Fibroblast of villous mesenchyme (primary cell): ENCODE results near the gene F10. TPM values are rescaled to one million over a fixed set of nuclear protein-coding genes. Genes with fewer than 3 reads are reported as not detected.

ENCODE experiments used
- DNase-seq: peaks from one replicate; pipeline ENCODE4 v3.0.0-alpha.2; 2010; ENCODE audit warnings: low read depth
- H3K4me3 ChIP-seq: 2 replicates; pipeline ENCODE4 v1.5.1; 2011; ENCODE audit warnings: low read depth, mild to moderate bottlenecking, low read length
- total RNA-seq: library from RNA; depleted of rRNA; stranded (reverse); fragments of >200 nt; gene quantifications from 2 replicates; pipeline ENCODE4 v1.2.3, GENCODE V29; 2012
- TF ChIP-seq, protein P1 (sequence below): IDR thresholded peaks from 2 replicates; pipeline ENCODE4 v1.5.1; 2012; ENCODE audit warnings: low read depth, mild to moderate bottlenecking, low read length; ENCODE audit not compliant: insufficient read depth

F10 gene
- total RNA-seq, 1 donor = 12.5 TPM

DNA sequence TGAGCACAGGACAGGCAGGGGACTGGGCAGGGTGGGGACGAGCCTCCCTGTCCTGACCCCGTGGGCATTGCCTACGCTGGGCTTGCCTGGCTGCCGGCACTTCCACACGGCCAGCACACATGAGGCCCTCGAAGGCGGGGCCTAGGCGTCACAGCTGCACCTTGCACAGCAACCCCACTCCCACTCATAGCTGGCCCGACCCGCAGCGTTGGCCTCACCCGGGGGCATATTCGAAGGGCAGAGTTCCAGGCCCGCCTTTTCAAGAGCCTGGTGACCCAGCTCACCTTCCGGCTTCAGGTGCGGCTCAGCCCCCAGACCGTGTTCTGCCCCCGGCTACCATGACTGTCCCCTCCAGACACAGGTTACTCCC, 19.0 kb downstream of the F10 start:
- no peak for DNase-seq
- TF ChIP-seq, protein P1, sequence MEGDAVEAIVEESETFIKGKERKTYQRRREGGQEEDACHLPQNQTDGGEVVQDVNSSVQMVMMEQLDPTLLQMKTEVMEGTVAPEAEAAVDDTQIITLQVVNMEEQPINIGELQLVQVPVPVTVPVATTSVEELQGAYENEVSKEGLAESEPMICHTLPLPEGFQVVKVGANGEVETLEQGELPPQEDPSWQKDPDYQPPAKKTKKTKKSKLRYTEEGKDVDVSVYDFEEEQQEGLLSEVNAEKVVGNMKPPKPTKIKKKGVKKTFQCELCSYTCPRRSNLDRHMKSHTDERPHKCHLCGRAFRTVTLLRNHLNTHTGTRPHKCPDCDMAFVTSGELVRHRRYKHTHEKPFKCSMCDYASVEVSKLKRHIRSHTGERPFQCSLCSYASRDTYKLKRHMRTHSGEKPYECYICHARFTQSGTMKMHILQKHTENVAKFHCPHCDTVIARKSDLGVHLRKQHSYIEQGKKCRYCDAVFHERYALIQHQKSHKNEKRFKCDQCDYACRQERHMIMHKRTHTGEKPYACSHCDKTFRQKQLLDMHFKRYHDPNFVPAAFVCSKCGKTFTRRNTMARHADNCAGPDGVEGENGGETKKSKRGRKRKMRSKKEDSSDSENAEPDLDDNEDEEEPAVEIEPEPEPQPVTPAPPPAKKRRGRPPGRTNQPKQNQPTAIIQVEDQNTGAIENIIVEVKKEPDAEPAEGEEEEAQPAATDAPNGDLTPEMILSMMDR = no peak
- H3K4me3 ChIP-seq = no peak overlapping the region

DNA sequence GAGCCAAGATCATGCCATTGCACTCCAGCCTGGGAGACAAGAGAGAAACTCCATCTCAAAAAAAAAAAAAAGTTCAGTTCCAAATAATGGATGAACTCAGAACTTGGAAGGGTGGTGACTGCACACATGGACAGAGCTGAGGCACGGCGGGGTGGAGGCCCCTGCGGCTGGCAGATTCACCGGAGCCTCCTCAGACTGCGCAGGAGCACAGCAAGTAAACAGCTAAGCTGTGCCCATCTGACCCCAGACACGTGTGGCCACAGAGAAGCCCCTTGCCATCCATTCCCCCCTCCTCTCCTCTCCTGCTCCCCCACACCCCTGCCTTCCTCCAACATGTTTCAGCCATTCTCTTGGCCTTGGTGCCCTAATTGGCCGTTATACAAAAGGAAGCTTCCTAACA, 20.3 kb downstream of the F10 start:
- H3K4me3 ChIP-seq = no peak overlapping the region
- TF ChIP-seq, protein P1 = no peak
- DNase-seq = no peak

DNA sequence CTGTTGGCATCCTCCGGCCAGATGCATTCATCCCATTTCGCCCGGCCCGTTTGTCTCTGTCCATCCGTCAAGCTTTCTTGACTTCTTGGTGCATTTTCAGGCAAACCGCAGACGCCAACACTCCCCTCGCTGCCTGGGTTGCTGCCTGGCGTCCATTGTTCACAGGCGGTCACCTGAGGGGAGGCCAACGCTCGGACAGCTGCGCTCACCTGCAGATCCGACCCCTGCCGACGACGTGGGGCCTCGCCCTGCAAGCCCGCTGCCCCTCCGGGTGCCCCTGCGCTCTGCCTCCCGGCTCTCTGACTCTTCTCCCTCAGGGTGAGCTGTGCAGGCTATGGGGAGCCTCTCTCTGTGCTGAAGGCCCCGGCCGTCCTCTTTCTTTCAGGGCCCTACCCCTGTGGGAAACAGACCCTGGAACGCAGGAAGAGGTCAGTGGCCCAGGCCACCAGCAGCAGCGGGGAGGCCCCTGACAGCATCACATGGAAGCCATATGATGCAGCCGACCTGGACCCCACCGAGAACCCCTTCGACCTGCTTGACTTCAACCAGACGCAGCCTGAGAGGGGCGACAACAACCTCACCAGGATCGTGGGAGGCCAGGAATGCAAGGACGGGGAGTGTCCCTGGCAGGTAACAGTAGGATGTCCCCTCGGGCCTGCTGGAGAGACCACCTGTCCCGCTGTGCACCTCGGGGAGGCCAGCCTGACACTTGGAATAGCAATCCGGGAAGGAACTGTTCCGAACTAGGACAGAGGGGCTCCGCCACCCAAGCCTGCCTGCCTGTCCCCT, 21.1 kb downstream of the F10 start:
- H3K4me3 ChIP-seq = no peak overlapping the region
- no peak for DNase-seq
- TF ChIP-seq, protein P1 = no peak

DNA sequence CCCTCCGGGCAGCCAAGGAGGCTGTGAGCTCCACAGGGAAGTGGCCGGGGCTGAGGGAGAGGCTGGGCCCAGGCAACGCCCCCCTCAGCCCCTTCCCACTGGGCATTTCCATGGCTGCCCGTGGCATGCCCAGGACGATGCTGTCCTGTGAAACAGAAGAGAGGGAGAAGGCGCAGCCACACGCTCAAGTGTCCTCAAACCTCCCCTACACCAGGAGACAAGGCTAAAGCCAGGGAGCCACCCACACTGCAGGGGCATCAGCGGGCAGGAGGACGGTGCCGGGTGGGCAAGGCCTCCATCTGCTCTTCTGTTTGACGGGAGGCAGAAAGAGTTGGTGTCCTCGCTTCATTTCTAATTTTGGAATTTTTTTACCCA, 21.6 kb downstream of the F10 start:
- DNase-seq = no peak
- no peak overlapping the region for H3K4me3 ChIP-seq
- TF ChIP-seq, protein P1 = no peak

DNA sequence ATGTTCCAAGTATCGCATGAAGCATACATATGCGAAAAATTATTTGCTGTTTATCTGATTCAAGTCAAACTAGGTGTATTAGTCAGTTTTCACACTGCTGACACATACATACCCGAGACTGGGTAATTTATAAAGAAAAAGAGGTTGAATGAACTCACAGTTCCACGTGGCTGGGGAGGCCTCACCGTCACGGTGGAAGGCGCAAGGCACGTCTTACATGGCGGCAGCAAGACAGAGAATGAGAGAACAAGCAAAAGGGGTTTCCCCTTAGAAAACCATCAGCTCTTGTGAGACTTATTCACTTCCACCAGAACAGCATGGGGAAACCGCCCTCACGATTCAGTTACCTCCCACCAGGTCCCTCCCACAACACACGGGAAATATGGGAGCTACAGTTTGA, 22.9 kb downstream of the F10 start:
- no peak for DNase-seq
- no peak overlapping the region for H3K4me3 ChIP-seq
- TF ChIP-seq, protein P1 = no peak

DNA sequence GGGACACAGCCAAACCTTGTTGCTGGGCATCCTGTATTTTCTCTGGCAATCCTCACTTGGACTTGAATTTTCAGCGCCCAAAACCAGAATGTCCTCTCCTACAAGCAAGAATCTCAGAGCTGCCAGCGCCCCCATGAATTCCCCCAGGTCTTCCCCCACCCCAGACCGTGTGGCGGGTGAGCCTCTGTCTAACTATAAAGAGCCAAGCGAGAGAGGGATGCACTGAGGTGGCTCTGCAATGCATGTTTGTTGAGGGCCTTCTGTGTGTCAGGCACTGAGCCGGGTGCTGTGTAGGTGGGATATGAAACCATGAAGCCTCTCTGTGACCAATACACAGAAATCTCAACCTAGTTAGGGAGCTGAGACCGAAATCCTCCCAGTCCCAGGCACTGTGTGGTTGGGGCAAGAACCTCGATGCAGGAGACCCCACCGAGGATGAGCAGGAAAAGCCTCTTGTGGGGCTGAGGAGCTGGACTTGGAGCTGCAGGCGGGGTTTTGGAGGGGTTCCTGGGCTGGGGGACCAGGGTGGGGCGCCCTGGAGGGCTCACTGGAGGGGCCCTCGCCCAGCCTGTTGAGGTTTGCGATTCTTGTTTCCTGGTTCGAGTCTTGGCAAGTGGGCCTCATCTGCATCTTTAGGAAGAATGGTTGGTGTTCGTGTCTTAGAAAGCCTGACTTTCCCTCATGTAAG, 23.5 kb downstream of the F10 start:
- TF ChIP-seq, protein P1 = no peak
- H3K4me3 ChIP-seq = no peak overlapping the region
- no peak for DNase-seq
